Uterus (tissue), 2 donors: ENCODE data around the gene ITSN1.

Source experiments
- POLR2A ChIP-seq, 2 donors: fragments of 450-650 bp; IDR thresholded peaks; one replicate each; pipeline ENCODE4 v1.6.1; 2016; ENCODE audit warnings: antibody characterized with exemption in 2 of 2, mild to moderate bottlenecking in 1 of 2, moderate library complexity in 1 of 2
- TF ChIP-seq, protein P1 (sequence below), 4 experiments: fragments of 200-600 bp in 2 of 4; fragments of 450-650 bp in 2 of 4; sonication (generic) in 2 of 4; IDR thresholded peaks; one replicate each; pipeline ENCODE4 v1.5.1; 2016 to 2019; ENCODE audit warnings: antibody characterized with exemption in 4 of 4, mild to moderate bottlenecking in 2 of 4, moderate library complexity in 1 of 4

DNA sequence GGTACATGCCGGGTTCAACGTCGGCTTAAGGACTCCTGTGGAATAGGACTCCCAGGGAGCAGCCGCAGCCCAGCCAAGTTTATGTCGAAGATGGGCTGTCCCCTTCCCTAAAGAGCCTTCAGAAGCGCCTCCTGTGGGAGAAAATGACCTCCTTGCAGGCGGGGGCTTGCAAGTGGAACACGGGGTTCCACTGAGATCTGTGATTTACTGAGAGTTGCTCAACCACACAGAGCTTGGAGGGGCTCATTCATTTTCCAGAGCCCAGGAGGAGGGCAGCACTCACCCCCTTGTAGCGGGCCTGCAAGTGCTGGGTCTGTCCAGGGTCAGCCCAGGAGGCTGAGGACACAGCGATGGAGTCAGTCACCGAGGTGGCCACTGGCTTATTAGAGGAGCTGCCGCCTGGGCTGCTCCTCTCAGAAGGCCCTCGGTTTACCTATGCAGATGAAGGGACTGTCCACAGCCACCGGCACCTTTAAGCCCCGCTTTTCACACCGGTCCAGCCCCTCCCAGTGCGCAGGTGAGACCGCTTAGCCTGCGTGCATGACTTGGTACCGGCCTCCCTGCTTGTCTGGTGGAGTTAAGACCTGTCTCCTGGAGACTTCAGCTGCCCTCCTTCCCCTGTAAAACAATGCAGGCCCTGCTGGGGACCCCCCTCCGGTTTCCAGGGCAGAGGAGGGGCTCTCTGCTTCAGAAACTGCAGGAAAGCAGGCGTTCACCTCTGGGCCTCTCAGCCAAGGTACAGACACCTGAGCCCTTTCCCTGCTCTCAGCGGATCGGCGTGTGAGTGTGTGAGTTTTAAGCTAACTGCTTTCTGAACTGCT is 215.8 kb downstream of the ITSN1 start:
- TF ChIP-seq POLR2A (IDR thresholded peaks at IDR 0.05): no peak
- TF ChIP-seq, protein P1, sequence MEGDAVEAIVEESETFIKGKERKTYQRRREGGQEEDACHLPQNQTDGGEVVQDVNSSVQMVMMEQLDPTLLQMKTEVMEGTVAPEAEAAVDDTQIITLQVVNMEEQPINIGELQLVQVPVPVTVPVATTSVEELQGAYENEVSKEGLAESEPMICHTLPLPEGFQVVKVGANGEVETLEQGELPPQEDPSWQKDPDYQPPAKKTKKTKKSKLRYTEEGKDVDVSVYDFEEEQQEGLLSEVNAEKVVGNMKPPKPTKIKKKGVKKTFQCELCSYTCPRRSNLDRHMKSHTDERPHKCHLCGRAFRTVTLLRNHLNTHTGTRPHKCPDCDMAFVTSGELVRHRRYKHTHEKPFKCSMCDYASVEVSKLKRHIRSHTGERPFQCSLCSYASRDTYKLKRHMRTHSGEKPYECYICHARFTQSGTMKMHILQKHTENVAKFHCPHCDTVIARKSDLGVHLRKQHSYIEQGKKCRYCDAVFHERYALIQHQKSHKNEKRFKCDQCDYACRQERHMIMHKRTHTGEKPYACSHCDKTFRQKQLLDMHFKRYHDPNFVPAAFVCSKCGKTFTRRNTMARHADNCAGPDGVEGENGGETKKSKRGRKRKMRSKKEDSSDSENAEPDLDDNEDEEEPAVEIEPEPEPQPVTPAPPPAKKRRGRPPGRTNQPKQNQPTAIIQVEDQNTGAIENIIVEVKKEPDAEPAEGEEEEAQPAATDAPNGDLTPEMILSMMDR (IDR thresholded peaks at IDR 0.05): no peak
